Measurements from ENCODE around the gene LTC4S. TPM values are rescaled to one million over a fixed set of nuclear protein-coding genes. Genes with fewer than 3 reads are reported as not detected.

Gene LTC4S
- total RNA-seq, 1 experiment from 2014 or later, result 3.7 TPM

GRCh38 chr5:179816796-179817469, 23.1 kb downstream of the LTC4S start:
- Histone ChIP-seq H3K4me2 (ENCODE audit: insufficient read depth, insufficient read length, low read length) (peak overlapping the region; percentile 19), H3K27ac (ENCODE audit: insufficient read length, low read depth, low read length) (no peak overlapping the region)
- no CpG with 5 or more reads among the region's 72 CpGs for WGBS (ENCODE audit: extremely low coverage, insufficient read length, low lambda C conversion rate)

More at GRCh38 chr5:179816796-179817469, 23.1 kb downstream of the LTC4S start:
- Histone ChIP-seq H3K23me2 (ENCODE audit: insufficient read length, low read depth, low read length, poor library complexity, severe bottlenecking) (peaks cover 16% of the 10 kb centered on the region), H4K5ac (ENCODE audit: insufficient read length, low read depth, low read length) (no peak overlapping the region), H3K79me2 (ENCODE audit: insufficient read depth, low read length) (peaks cover 2% of the 10 kb centered on the region; the same call in 1 of the 2 replicates), H3K56ac (ENCODE audit: insufficient read length, low read depth, low read length) (no peak overlapping the region), H2BK20ac (ENCODE audit: low read depth, low read length, poor library complexity, severe bottlenecking) (no peak overlapping the region), H2BK12ac (ENCODE audit: insufficient read length, low read depth, low read length) (no peak overlapping the region), H3K9me3 (ENCODE audit: control insufficient read depth, low read depth, low read length) (no peaks in the 10 kb centered on the region), H2BK5ac (ENCODE audit: insufficient read length, low read length) (no peak overlapping the region), H2BK15ac (ENCODE audit: low read depth, low read length) (no peak overlapping the region), H3K79me1 (ENCODE audit: insufficient read depth, low read depth, low read length, poor library complexity, severe bottlenecking) (peaks cover 1% of the 10 kb centered on the region), H3K9ac (ENCODE audit: extremely low read depth, insufficient read length, low read length) (no peak overlapping the region), H3K23ac (ENCODE audit: insufficient read length, low read depth, low read length) (no peak overlapping the region), H3K18ac (ENCODE audit: insufficient read length, low read depth, low read length) (no peak overlapping the region), H4K20me1 (ENCODE audit: control insufficient read depth, insufficient read depth, insufficient read length) (no peaks in the 10 kb centered on the region), H2AK5ac (ENCODE audit: insufficient read length, low read length) (no peak overlapping the region), H3K4ac (ENCODE audit: low read depth, low read length) (no peak overlapping the region), H3K27me3 (ENCODE audit: insufficient read depth, low read length) (no peaks in the 10 kb centered on the region), H4K91ac (ENCODE audit: insufficient read length, low read depth, low read length) (no peak overlapping the region), H2AFZ (ENCODE audit: low read length) (no peak overlapping the region), H3K14ac (ENCODE audit: insufficient read depth, low read length) (peak overlapping the region; percentile 27; the same call in 1 of the 2 replicates), H4K8ac (replicated peaks; ENCODE audit: insufficient read length, low read depth, low read length) (no peak overlapping the region), H3T11ph (ENCODE audit: low read length) (no peak overlapping the region), H2BK120ac (ENCODE audit: low read depth, low read length, poor library complexity, severe bottlenecking) (no peak overlapping the region), H3K4me1 (ENCODE audit: insufficient read depth, low read length) (no peaks in the 10 kb centered on the region; the same call in 1 of the 2 replicates)
- peaks cover 13% of the 10 kb centered on the region for H3K27me3 Mint-ChIP-seq (ENCODE audit: low read depth)
- TF ChIP-seq, protein P1, sequence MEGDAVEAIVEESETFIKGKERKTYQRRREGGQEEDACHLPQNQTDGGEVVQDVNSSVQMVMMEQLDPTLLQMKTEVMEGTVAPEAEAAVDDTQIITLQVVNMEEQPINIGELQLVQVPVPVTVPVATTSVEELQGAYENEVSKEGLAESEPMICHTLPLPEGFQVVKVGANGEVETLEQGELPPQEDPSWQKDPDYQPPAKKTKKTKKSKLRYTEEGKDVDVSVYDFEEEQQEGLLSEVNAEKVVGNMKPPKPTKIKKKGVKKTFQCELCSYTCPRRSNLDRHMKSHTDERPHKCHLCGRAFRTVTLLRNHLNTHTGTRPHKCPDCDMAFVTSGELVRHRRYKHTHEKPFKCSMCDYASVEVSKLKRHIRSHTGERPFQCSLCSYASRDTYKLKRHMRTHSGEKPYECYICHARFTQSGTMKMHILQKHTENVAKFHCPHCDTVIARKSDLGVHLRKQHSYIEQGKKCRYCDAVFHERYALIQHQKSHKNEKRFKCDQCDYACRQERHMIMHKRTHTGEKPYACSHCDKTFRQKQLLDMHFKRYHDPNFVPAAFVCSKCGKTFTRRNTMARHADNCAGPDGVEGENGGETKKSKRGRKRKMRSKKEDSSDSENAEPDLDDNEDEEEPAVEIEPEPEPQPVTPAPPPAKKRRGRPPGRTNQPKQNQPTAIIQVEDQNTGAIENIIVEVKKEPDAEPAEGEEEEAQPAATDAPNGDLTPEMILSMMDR (conservative IDR thresholded peaks at IDR 0.05), result no peak
- H3K36me3 Mint-ChIP-seq (ENCODE audit: insufficient read depth in 1 of 3, low read depth in 3 of 3), result peaks cover 5 to 29% (median 17%) of the 10 kb centered on the region in 3 experiments
- peaks cover 36% of the 10 kb centered on the region in 2 experiments for H3K4me1 Mint-ChIP-seq
- no peak overlapping the region for H3K27ac Mint-ChIP-seq
- DNase-seq, result no peak
- no peaks in the 10 kb centered on the region; a peak in 2 of 5 replicates for H3K9me3 Mint-ChIP-seq
- peak overlapping the region; percentile 46 to 77 for H3K4me3 Mint-ChIP-seq

Data from H9 (cell line).